DMS153 treated with DMSO at 0.1 percent for 48 hours (cell line): ENCODE measurements around the gene RGS6.

Experiments
- DNase-seq: peaks from one replicate; lab custom pipeline; 2025; ENCODE audit not compliant: unreplicated experiment; lab: John Stamatoyannopoulos, UW

Gene RGS6

DNA sequence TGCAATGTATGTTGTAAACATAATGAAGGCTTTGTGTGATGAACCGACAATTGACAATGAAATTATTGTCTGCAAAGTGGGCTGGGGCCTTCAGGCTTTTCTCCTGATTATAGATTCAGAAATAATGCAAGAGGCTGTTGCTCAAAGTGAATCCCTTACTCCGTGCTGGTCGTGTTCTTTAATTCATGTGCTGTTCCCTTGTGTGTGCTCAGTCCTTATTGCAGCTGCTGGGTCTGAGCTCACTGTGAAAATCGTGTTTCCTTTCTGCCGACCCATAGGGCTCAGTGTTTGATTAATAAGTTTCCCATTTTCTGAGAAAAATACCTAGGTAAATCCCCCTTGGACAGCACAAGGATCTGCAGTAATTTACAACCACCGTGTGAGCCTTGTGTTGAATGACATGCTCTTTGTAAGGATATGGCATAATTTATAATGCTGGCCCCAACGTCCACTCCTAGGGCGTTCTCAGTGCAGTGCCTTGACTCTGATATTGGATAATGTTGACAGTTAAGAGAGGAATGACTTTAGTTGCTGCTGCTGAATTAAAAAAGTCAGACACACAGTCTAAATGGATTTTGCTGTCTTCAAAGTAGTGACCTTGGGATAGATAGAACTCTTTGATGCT, 81.6 kb downstream of the RGS6 start:
- DNase-seq, result no peak

DNA sequence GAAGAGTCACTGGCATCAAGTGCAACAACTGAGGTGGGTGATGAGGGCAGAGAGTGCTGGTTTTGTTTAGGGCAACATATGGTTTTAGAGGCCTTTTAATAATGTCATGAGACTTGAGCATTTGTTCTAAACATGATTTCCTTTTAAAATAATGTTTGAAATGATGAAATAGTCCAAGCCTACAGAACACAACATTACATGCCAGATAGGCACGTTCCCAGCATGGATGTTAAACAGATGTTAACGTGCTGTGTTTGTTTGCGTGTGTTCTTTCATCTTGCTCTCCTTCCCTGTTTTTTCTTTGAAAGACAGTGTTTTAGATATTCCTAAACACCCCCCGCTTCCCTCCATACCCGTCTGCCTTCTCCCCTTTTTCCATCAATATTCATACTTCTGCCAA, 82.3 kb downstream of the RGS6 start:
- DNase-seq, result no peak

DNA sequence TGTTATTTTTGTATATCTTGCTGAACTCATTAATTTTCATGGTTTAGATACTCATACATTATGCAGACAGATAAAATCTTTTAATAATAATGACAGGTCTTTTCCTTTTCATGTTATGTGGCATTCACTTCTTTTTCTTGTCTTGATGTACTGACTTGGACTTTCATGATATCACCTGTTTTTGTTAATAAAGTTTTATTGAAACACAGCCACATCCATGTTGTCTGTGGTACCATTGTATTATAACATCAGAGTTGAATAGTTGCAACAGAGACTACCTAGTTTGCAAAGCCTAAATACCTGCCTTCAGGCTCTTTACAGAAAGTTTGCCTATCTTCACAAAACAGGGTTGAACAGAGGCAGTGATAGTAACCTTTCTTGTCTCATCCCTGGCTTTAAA, 85.1 kb downstream of the RGS6 start:
- no peak for DNase-seq

GRCh38 chr14:72023128-72024042, 91.2 kb downstream of the RGS6 start:
- no peak for DNase-seq

DNA sequence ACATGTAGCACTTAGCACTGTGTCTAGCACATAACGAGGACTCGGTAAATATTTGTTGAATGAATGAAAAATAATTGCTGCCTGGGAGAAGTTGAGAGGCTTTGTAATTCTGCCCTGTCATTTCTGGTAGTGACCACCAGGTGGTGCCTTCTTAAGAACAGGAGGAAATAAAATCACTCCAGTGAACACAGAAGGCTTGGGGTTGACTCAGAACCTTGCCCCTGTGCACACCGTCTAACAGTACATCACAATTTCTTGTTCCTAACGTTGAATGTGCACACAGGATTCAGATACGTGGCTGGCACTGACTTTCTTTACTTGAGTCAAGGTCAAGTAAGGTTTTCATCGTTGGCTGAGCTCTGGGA, 91.8 kb downstream of the RGS6 start:
- peak; percentile 29 for DNase-seq

DNA sequence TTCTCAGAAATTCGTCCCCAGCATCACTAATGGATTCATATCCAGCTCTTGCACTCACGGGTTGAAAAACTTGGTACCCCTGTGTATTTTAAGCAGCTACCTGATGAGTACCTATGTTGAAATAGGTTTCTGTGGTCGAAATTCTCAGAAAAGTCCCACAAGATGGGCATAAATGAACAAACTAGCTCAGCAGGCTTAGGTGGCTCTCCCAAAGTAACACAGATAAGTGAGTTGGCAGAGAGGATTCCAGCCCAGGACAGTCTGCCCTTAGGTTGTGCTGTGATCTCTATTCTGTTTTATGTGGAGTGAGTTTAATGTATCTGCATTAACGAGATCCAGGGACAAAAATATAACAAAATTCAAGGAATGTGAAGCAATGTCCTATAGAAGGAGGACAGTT, 92.3 kb downstream of the RGS6 start:
- DNase-seq, result no peak

DNA sequence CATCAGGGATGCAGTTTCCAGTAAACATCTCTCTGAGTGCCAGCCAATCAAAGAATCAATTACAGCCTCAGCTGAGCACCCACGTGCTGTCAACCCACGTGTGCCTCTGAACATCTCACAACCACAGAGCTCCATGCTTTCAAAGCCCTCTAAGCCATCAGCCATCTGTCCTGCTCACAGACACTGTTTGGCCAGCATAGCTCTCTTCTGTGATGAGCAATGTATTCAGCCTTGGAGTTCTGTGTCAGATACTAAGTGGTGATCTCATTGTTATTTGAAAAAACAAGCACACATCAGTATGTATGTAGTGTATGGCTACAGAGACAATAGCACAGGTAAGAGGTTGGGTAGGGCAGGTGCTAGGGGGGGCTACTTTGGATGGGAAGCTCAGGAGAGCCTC, 94.3 kb downstream of the RGS6 start:
- no peak for DNase-seq

- no peak for DNase-seq
Observed at GRCh38 chr14:72027061-72027460, 94.8 kb downstream of the RGS6 start.

DNA sequence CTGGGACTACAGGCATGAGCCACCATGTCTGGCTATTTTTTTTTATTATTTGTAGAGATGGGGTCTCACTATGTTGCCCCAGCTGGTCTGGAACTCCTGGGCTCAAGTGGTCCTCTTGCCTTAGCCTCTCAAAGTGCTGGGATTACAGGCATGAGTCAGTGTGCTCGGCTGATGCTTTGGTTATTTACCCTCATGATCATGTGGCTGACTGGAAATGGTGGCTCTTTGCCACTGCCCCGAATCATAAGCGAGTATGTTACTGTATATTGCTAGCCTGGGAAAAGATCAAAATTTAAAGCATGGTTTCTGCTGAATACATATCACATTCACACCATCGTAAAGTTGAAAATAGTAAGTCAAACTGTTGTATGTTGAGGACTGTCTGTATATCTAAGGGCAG, 101.1 kb downstream of the RGS6 start:
- DNase-seq, result no peak

GRCh38 chr14:72040528-72040927, 108.3 kb downstream of the RGS6 start:
- no peak for DNase-seq

- no peak for DNase-seq
Observed at GRCh38 chr14:72045271-72045670, 113.0 kb downstream of the RGS6 start.

GRCh38 chr14:72045885-72046284, 113.7 kb downstream of the RGS6 start:
- no peak for DNase-seq

DNA sequence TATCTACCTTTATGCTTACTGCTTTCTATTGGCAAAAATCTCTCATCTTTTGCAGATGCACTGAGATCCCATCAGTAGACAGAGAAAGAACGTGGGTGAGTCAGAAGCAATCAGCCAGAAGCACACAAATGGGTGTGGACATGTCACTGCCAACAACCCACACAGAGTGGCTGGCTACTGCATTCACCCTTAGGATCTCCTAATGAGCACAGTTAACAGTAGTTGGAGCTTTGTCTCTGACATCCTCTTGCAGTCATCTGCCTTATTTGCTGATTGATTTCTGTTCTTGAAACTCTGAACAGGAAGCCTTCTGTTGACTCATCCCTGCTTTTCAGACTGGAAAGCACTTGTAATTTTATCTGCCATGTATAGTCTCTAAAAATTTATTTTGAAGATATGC, 117.2 kb downstream of the RGS6 start:
- no peak for DNase-seq

GRCh38 chr14:72052356-72052755, 120.1 kb downstream of the RGS6 start:
- DNase-seq, result no peak

DNA sequence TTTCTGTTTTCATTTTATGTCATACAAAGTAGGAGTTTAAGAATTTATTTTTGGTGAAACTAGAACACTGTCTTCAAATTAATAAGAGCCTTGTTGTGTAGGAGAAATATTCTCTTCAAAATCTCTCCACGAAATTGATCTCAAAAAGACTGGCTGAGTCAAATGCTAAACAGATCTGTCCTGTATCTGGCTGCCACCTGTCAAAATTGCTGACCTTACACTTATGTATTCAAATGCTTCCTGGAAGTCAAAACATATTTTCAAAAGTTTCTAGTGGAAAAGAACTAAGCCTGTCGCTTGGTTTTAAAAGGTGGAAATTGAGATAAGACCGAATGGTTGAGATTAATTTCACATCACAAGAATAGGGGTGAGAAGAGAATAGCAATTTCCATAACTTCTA, 121.4 kb downstream of the RGS6 start:
- no peak for DNase-seq

DNA sequence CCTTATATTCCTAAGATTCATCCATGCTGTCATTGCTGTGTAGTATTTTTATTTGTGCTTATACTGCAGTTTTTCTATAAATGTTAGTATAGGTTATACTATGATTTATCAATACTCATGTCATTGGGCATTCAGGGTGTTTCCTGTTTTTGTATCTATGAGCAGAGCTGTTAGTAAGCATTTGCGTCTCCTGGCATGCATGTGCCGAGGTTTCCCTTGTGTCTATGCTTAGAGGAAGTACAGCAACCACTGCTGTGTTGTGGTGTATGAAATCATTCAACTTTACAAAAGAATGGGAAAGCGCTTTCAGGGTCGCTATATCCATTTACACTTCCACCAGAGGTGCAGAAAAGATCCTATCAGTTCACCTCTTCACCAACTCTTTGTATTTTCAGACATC, 122.7 kb downstream of the RGS6 start:
- no peak for DNase-seq

DNA sequence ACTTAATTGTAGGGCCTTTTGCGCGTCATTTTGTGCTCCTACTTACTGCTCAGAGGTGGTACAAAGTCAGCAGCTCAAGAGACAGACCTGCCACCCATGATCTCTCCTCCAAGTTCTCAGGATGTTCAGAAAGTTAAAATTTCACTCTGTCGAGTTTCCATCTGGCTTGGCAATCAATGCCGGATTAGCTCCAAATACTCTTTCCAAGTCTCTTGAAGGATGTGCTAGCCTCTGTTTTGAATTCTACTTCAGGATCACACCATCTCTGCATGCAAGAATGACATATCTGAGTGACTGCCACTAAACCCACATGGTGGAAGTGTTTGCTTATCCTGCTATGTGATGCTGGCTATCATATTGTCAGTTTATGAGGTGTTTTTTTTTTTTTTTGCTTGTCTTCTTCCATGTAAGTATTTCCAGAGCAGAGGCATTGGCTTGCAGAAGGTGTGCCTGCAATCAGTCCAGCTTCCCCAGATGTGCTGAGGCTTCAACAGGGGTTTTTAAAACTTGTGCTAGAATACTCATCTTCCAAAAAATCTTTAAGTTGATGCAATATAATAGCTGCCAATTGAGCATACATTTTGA, 125.6 kb downstream of the RGS6 start:
- no peak for DNase-seq

DNA sequence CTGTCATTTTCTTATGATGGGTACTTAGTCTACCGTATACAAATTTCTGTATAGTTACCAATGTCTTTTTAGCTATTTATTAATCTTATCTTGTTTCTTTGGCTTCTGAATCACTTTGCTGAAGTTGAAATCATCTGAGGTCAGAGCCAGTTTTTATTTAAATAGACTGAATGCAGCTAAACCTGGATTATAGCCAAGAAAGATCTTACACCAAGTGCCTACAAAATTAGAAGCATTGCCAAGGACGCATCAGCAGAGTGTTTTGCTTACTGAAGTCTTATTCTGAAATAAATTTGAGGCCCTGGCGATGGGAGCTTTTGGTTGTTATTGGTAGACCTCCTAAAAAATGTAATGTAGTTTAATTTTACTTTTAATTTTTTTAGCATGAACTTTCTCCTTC, 128.2 kb downstream of the RGS6 start:
- no peak for DNase-seq

DNA sequence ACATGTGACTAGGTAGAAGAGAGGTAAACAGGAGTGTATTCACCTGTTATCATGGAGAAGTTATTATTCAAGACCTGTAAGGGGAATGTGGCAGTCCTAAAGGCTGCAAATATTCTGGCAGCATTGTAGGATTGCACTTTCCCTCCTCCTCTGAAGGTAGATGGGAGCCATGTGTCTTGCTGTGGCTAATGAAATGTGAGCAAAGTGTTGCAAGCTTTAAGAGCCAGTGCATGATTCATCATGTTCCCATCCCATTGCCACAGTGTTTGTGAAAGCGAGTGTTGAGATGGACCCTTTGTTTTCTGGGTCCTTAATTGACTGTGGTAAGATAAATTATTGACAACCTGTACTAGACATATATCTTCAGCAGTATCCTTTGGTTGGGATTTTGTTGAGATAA, 128.7 kb downstream of the RGS6 start:
- DNase-seq, result no peak

- DNase-seq, result no peak
Observed at GRCh38 chr14:72061718-72062117, 129.5 kb downstream of the RGS6 start.

DNA sequence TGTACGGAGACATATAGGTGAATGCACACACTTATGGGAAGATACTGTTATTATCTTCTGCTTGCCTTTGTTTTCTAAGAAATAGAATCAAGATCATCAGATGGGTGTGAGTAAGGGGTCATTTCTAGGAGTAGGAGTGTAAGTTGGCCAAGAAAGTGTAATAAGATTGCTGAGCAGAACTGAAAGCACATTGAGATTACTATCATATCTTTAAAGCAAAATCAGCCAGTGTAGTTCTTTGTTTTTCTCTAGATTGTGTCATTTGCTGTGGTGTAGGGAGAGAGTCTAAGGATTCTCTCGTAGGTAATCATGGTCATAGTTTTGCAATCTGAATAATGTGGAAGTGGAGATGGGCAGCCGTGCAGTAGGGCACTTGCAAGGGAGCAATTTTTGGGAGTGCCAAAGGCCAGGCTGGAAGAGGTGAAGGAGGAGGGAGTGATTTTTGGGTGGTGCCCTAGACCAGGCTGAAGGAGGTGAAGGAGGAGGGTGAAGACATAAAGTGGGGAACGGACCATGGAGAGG, 131.6 kb downstream of the RGS6 start:
- DNase-seq, result no peak

- DNase-seq, result no peak
Observed at GRCh38 chr14:72064501-72064900, 132.3 kb downstream of the RGS6 start.
